Measurements from ENCODE around the gene FAM151A. TPM values are rescaled to one million over a fixed set of nuclear protein-coding genes. Genes with fewer than 3 reads are reported as not detected.

The FAM151A gene
- total RNA-seq, 2 donors from 2014 or later: 0.15 to 0.29 TPM

- ATAC-seq: no peak
- DNase-seq: no peak
- intact Hi-C loops (cut with DNase I): no loop called here
These were observed 15.3 kb downstream of the FAM151A start for GRCh38 chr1:54607821-54608565.

GRCh38 chr1:54606990-54607325, 16.4 kb downstream of the FAM151A start:
- ATAC-seq: no peak

GRCh38 chr1:54606096-54606989, 17.0 kb downstream of the FAM151A start:
- DNase-seq (no peak), ATAC-seq (no peak)
- intact Hi-C loops (cut with DNase I): no loop called here

More at GRCh38 chr1:54606990-54607325, 16.4 kb downstream of the FAM151A start:
- intact Hi-C loops (cut with DNase I): no loop called here
- no peak for DNase-seq

GRCh38 chr1:54604572-54605370, 18.6 kb downstream of the FAM151A start:
- ATAC-seq (no peak), DNase-seq (no peak)
- intact Hi-C loops (cut with DNase I): no loop called here

- DNase-seq (no peak), ATAC-seq (no peak)
- intact Hi-C loops (cut with DNase I): no loop called here
These were observed 19.3 kb downstream of the FAM151A start for GRCh38 chr1:54604051-54604450.

- ATAC-seq (no peak), DNase-seq (no peak)
- intact Hi-C loops (cut with DNase I): no loop called here
These were observed 20.1 kb downstream of the FAM151A start for GRCh38 chr1:54603241-54603640.

- no peak for ATAC-seq
- intact Hi-C loops (cut with DNase I): no loop called here
- no peak for DNase-seq
These were observed 20.8 kb downstream of the FAM151A start for GRCh38 chr1:54602554-54602953.

- ATAC-seq (peak in 1 of 2 donors; percentile 17), DNase-seq (no peak)
- intact Hi-C loops (cut with DNase I): no loop called here
These were observed 21.6 kb downstream of the FAM151A start for GRCh38 chr1:54601730-54602129.

- no peak for DNase-seq
- intact Hi-C loops (cut with DNase I): no loop called here
- peak; percentile 28 to 83 for ATAC-seq
These were observed 22.2 kb downstream of the FAM151A start for GRCh38 chr1:54600947-54601721.

- DNase-seq (no peak), ATAC-seq (no peak)
- intact Hi-C loops (cut with DNase I): no loop called here
These were observed 24.0 kb downstream of the FAM151A start for GRCh38 chr1:54599211-54599823.

GRCh38 chr1:54597455-54598030, 25.8 kb downstream of the FAM151A start:
- ATAC-seq (no peak), DNase-seq (no peak)
- intact Hi-C loops (cut with DNase I): no loop called here

- ATAC-seq: no peak
- intact Hi-C loops (cut with DNase I): no loop called here
- DNase-seq: no peak
These were observed 26.6 kb downstream of the FAM151A start for GRCh38 chr1:54596756-54597155.

- DNase-seq (no peak), ATAC-seq (peak; percentile 39 to 43)
- intact Hi-C loops (cut with DNase I): no loop called here
These were observed 27.3 kb downstream of the FAM151A start for GRCh38 chr1:54595956-54596498.

- intact Hi-C loops (cut with DNase I): no loop called here
- DNase-seq (no peak), ATAC-seq (no peak)
These were observed 28.9 kb downstream of the FAM151A start for GRCh38 chr1:54594463-54594862.

- no peak for ATAC-seq
- no peak for DNase-seq
- intact Hi-C loops (cut with DNase I): no loop called here
These were observed 29.7 kb downstream of the FAM151A start for GRCh38 chr1:54593571-54594160.

GRCh38 chr1:54591127-54591756, 32.1 kb downstream of the FAM151A start:
- intact Hi-C loops (cut with DNase I): no loop called here
- ATAC-seq (no peak), DNase-seq (no peak)

GRCh38 chr1:54588377-54588776, 34.9 kb downstream of the FAM151A start:
- intact Hi-C loops (cut with DNase I): no loop called here
- DNase-seq (no peak), ATAC-seq (no peak)

Measured in left cardiac atrium (tissue), 4 donors.